Left forelimb (tissue), 1 donor: Measurements from ENCODE around the gene CACNA1H.
"Not testable (repeated sequence)": the region's sequence is repeated elsewhere in the genome, so short reads cannot be mapped to it uniquely, and the experiment has no call there.

Source experiments
- DNase-seq: peaks from one replicate; pipeline ENCODE4 v3.0.0-alpha.2; 2018; ENCODE audit warnings: low spot score

The CACNA1H gene

DNA sequence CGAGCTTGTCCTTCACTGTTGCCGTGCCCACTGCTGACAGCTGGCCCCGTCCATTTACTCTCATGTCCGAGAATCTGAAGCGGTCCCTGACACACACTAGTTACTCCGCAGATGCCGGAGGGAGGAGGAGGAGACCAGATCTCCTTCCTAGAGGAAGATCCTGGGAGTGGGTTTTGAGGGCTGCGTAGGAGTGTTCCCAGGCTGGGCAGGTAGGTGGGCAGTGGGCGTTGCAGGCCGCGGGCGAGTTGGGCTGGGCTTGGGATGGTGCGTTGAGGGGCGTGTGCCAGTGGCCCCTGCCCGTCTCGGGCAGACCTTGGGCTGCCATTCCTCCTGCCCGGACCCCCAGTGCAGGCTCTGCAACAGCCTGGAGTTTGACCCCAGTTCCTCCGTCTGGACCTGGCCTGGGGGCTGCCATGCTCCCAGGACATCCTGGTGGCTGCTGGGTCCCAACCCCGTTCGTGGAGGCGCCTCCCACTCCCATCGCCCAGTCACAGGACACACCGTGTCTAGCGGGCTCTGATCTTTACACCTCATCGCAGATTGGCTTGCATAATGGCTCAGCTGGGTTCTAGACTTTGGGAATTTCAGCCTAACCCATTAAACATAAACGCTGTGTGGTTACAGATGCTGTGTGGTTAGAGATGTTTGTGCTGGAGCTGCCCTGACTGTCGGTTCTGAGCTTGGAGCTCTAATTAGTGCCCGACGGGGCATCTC is 22.8 kb downstream of the CACNA1H start:
- no peak for DNase-seq

DNA sequence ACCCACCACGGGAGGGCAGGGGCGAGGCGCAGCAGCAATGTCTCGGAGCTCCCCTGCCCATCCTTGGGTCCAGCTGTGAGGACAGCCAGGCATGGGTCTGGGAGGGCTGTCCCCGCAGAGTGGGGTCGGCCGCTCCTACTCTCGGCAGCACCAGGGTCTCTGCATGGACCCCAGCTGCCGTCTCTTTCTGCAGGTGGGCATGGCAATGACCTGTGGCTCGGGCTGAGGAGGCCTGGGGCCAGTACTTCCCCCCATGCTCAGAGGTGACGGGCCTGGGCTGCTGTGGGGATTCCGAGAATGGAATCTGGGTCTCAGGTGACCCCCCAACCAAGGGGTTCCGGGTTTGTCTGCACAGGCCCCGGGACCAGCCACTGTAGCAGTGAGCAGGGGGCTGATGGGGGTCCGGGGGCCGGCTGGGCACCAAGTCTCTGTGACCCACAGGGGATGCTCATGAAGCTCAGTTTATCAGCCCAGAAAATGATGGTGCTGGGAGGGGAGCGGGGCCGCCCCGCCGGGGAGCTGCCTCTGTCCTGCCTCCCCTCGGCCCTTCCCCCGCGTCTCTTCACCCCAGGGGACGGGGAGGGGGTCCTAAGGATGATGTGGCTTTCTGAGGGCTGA is 23.5 kb downstream of the CACNA1H start:
- DNase-seq: no peak

DNA sequence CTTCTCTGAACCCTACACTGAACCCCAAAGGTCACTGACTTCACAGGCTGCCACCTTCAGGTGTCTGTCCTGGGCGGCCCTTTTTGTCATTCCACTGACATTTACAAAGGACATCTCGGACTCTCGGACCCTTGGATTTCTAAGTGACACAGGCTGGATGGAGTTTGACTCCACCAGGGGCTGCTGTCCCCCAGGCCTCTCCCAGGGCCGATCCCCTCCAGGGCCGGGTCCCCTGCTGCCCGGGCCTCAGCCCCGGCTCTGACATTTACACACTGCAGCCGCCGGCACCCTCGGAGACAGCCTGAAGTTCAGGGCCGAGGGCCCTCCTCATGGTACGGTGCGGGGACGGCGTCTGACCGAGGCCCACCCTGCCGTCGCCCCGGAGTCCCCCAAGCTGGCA is 24.1 kb downstream of the CACNA1H start:
- no peak for DNase-seq

DNA sequence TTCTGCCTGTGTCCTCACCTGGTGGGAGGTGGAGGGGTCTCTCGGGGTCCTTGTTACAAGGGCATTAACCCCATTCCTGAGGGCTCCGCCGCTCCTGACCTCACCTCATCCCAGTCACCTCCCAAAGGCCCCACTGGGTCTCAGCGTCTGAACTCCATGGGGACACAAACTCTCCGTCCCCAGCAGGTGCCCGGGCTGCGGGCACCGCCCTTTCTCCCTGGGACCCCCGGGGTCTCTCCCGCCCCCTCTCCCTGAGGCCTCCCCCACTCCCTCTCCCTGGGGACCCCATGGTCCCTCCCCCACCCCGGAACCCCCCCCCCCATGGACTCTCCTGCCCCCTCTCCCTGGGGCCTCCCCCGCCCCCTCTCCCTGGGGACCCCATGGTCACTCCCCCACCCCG is 24.8 kb downstream of the CACNA1H start:
- no peak for DNase-seq

DNA sequence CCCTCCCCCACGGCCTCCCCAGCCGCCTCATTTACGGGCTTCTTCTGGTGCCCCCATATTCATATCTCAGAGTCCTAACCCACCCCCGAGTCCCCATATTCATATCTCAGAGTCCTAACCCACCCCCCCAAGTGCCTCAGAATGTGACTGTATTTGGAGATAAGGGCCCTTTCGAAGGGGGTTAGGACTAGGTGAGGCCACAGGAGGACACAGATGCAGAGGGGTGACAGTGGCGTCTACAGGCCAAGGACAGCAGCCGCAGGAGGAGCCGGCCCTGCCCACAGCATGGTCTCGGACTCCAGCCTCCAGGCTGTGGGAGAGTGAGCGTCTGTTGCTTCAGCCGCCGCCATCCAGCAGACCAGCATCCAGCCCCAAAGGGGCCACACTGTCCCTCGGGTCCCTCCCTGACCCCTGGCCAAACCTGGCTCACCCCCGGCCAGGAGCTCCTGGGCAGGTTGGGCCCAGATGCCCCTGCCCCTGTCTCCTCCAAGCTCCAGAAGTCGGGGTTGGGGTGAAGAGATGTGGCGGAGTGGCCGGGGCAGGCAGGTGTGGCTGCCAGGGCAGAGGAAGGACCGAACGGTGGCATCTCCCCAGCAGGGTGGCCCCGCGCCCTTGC is 25.5 kb downstream of the CACNA1H start:
- DNase-seq: no peak

DNA sequence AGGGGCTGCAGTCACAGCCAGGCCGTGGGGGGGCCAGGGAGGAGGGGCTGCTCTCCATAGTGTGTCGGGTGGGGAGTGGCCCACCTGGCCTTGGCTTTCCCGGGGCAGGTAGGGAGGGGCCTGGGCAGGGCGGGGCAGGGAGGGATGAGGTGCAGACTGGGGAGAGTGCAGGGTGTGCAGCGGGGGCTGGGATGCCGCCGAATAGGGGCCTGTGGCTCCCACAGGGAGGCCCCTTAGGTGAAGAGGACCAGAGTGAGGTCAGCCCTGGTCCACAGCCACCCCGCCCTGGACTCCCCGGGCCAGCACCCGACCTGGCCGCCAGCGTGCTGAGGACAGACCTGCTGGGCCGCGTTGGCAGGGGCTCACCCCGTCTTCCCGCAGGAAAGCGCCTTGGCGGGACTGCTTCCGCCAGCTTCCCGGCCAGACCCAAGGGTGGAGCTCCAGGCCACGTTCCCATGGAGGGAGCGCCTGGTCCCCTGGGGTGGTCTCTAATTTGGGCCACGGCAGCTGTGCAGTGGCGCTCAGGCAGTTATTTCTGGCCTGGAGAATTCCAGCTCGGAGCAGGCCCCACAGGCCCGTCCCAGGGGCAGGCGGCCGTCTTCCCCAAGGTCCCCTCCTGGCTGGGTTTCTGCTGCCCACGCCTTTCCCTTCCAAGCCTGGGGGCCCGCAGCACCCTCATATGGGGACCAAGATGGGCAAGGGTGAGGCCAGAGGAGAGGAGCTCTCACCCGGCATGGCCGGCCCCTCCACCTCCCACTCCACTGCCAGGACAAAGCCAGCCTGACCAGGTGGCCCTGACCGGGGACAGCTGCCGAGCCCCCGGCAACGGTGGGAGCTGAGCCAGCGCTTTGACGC is 27.9 kb downstream of the CACNA1H start:
- no peak for DNase-seq

DNA sequence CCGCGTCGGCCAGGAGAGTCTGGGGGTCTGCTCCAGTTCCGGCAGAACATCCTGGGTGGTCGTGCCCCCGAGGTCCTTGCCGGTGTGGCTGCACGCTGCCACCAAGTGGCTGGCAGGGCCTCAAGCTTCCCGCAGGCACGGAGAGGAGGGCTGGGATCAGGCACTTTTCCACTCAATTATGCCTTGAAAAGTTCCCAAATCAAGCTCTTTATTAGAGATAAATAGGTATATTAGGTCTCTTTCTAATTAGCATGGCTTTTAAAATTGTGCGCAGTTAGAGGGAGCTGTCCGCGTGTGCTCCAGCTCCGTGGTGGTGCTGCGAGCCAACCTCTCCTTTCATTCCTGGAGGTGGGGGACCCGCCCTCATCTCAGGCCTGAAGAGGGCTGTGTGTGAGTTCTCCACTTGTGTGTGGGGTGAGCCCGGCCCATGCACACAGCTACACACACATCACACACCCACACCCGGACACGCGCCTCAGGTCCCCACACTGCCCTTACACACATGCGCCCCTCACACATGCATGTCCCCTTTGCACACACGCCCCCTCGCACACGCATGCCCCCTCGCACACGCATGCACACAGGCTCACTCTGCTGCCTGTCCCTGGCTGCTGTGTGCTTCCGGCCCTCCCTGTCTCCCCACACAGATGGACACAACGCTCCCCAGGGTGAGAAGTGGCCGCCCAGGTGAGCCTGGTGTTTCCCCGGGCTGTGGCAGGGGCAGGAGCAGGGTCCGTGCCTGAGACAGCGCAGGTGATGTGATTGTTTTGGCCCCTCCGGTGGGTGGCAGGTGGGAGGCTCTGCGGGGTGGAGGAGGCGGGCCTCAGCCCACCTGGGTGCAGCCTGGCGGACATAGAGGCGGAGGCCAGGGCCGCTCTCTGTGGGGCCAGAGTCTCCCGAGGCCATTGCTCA is 28.8 kb downstream of the CACNA1H start:
- no peak for DNase-seq

DNA sequence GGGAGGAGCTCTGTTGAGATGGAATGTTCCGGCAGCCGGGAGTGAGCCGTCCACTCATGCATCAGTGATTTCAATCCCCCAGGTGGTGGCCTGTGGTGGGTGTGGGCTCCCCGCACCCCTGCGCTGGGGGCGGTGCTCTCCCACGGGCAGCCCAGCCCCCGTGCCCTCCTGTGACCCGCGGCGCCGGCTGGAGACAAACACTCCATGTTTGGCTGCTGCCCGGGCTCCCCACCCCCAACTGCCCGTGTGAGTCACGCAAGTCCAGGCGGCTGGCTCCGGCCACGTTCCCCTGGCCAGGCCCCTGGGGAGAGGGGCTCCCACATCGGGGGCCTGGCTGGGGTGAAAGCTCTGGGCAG is 29.4 kb downstream of the CACNA1H start:
- no peak for DNase-seq

DNA sequence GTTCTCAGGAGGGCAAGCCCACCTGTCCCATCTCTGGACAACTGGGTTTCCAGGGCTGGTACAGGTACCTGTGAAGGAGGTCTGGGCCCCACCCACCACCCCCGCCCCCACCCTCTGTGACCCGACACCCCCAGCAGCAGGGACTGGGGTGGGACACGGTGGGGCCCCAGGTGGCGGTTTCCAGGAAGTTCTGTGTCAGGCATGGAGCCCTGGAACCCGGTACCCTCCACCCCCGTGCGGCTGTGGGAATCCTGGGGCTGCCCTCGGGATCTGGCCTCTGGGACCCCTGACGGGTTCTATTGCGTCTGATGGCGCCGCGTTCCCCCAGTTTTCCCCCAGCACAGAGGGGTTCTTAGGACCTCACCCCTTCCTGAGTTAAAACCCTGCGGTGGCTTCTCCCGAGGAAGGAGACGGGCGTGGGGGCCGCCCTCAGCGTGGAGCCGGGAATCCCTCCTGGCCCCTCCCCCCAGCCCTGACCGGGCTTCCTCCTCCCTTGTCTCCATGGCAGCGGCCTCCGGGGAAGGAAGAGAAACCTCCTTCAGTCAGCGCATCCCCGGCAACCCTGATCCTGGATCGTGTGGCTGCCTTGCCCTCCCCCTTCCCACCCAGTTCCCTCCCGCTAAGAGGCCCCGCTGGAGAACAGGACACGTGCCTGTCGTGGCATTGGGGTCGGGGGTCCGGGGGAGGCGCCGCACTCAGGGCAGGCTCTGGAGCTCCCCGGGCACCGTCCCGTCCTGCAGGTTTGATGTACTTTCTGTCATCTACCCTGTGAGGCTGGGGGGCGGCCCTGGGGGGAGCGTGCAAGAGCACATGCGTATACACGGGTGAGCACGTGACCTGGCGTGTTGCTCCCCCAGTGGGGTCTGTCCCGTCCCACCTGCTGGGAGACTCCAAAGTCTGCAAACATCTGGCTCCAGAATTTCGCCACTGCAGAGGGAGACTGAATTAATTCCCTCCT is 30.3 kb downstream of the CACNA1H start:
- DNase-seq: no peak

DNA sequence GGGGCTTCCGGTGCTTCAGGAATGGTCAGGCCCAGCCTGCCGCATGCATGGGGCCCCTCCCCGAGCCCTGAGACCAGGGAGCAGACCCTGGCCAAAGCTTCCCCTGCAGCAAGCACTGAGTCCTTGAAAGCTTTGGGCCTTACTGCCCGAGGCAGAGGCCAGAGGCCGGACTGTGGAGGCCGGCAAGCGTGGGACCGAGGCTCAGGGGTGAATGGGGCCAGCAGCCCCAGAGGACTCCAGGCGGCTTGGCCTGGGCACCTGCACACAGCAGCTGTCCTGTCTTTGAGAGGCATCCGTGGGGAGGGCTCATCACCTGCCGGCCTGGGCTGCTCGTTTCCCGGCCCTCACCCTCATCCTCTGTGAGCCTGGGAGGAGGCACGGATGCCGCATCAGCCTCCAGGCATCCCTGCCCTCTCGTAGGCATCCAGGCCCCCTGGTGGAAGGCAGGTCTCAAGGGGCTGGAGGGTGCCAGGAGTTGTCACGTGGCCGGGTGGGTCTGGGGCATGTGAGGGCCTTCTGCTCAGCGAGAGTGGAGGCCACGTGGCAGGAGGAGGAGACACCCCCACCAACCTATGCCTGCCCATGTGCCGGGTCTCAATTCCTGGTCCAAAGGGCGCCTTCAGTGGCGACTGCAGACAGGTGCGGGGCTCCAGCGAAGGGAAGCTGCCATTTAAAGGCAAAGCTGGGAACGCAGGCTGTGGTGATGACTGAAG is 31.4 kb downstream of the CACNA1H start:
- DNase-seq: no peak

DNA sequence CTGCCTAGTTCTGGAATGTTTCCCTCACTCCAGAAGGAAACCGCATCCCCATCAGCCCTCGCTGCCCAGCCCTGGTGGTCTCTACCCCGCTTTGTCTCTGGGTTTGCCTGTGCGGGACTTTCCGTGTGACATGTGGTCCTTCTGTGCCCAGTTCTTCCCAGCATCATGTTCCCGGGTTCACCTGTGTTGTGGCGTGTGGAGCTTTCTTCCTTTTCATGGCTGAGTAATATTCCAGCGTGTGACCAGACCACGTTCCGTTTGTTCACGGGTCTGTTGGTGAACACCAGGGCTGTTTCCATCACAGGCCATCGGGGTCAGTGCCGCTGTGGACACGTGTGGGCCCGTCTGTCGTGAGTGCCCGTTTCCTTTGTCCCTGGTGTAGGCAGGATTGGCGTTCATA is 32.1 kb downstream of the CACNA1H start:
- DNase-seq: no peak

DNA sequence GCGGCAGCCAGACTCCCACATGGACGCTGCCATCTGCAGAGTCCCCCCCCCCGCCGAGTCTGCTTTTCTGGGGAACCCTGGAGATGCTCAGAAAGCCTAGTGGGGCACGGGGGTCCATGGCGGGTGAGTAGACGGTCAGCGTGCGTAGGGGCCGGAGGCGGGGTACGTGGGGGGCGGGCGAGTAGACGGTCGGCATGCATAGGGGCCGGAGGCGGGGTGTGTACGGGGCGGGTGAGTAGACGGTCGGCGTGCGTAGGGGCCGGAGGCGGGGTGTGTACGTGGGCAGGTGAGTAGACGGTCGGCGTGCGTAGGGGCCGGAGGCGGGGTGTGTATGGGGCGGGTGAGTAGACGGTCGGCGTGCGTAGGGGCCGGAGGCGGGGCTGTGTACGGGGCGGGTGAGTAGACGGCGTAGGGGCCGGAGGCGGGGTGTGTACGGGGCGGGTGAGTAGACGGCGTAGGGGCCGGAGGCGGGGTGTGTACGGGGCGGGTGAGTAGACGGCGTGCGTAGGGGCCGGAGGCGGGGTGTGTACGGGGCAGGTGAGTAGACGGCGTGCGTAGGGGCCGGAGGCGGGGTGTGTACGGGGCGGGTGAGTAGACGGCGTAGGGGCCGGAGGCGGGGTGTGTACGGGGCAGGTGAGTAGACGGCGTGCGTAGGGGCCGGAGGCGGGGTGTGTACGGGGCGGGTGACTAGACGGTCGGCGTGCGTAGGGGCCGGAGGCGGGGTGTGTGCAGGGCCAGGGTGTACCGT is 32.7 kb downstream of the CACNA1H start:
- not testable (repeated sequence) for DNase-seq

DNA sequence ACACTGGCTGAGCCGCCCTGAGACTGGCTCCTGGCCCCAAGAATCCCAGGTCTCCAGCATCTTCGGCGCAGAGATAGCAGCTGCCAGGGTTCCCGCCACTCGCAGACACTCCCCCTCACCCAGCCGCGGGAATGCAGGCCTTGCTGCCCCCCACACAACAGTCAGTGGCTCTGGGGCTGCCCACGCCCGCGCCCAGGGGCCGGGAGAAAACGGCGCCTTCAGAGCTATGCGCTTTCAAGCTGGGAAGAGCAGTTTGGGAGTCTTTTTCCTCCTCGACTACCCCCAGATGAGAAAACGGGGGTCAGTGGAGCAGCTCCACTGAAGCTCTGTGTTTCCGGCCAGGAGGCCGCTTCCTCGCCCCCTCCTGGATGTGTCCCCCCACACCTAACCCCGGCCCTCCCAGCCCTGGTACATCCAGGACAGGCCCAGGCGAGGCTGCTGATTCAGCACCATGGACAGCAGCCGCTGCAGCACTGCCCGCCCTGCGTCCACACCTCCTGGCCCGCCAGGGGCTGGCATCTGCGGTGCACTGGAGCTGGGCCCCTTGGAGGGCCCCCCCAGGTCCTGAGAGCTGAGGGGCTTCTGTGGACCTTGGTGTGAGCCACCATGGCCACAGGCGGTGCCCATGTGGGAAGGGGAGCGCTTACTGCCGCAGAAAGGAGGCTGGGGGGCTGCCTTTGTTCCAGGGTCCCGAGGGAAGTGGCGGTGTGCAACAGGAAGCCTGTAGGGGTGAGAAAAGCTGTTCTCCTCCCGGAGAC is 35.7 kb downstream of the CACNA1H start:
- DNase-seq: peak; percentile 76

DNA sequence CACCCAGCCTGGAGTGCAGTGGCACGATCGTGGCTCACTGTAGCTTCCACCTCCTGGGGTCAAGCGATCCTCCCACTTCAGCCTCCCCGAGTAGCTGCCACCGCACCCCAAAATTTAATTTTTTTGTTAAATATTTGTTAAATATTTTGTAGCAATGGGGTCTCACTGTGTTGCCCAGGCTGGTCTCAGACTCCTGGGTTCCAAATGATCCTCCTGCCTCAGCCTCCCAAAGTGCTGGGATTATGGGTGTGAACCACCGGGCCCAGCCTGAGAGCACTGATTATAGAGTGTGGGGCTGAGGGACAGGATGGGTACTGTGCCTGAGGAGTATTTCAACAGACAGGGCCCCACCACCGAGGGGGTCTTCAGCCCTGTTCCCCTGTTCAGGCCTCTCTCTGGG is 36.5 kb downstream of the CACNA1H start:
- DNase-seq: no peak

DNA sequence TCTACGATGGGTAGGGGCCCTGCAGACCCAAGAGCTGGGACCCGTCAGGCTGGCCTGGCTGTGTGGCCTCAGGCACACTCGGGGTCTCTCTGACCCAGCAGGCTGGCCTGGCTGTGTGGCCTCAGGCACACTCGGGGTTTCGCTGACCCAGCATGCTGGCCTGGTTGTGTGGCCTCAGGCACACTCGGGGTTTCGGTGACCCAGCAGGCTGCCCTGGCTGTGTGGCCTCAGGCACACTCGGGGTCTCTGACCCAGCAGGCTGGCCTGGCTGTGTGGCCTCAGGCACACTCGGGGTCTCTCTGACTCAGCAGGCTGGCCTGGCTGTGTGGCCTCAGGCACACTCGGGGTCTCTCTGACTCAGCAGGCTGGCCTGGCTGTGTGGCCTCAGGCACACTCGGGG is 37.9 kb downstream of the CACNA1H start:
- not testable (repeated sequence) for DNase-seq

DNA sequence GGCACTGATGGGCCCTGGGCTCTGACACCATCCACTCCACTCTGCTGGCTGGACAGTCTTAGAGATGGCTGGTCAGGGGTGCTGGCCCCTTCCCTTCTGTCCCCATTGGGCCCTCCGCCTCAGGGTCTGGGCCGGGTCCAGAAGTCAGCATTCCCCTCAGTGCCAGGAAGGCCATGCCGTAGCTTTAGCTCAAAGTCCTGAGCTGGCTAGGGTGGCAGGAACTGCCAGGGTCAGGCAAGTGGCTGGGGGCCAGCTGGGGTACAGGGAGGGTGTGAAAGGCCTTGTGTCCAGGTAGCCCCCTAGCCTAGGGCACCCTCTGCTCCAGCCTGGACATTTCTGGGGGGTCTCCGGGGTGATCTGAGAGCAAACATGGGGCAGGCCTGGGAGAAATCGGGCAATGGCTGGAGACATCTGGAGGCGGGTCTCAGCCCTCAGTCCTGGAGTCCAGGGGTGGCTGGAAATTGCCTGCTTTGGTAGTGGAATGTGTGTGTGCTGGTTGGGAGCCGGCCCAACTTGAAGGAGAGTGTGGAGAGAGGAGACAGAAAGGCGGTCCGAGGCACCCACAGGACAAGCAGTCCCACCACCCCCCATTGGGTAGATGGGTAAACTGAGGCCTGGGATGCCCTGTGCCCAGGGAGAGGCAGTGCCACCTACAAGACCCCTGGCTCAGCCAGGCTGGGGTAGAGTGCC is 39.6 kb downstream of the CACNA1H start:
- DNase-seq: no peak

DNA sequence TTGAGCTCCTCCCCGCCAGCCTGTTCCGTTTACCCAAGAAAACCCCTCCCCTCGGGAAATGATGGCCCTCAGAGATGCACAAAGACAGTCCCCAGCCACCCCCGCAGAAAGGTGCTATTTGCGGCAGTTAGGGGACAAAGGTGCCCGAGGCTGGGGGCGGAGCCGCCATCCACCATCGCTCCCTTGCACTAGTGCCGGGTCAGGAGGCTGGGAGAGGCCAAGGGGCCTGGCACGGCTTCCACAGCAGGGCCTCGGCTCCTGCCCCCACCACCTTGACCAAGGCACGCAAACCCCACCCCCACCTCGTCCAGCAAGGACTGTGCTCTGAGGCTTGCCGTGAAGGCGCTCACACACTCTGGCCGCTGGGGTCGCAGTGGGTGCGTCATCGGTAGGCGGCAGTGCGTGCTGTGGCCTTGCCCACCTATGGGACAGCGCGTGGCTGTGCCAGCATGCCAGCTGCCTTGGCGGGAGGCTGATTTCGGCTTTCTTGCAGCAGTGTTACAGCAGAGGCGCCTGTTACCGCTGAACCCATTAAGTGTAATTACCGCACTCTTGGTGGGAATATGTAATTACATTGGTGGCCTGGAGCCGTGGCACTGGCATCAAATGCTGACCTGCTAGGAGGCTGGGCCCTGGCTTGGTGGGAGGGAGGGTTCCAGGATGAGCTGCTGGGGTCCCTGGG is 40.4 kb downstream of the CACNA1H start:
- DNase-seq: no peak
